Stimulated activated naive CD4-positive, alpha-beta T cell treated with Interleukin-2 at 50 U/mL for 16 hours (primary cell): ENCODE results near the gene PSD.

Experiments
- DNase-seq: peaks from one replicate; lab custom pipeline; 2025; lab: John Stamatoyannopoulos, UW

The PSD gene

DNA sequence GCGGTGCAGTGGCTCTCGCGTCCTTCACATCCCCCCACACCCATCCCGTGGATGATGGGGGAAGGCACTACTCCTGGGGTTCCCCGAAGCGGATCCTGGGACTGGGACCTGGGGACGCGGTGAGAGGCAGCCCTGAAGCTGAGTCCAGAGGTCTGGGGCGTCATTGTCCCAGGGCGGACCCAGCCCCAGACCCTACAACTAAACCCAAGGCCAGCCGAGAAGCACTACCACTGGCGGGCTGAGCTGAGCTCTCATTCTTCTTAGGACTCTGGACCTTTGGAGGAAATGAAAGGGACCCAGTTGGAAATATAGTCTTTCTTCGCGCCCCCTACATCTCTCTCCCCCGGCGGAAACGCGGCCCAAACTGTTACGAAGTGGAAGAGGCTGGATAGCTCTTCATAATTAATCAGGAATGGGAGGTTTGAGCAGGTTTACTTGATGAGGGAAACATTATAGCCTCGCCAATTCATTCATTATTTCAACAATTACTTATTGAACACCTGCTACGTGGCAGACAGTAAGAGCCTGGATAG lies 1.7 kb upstream of the PSD start:
- DNase-seq, result no peak

DNA sequence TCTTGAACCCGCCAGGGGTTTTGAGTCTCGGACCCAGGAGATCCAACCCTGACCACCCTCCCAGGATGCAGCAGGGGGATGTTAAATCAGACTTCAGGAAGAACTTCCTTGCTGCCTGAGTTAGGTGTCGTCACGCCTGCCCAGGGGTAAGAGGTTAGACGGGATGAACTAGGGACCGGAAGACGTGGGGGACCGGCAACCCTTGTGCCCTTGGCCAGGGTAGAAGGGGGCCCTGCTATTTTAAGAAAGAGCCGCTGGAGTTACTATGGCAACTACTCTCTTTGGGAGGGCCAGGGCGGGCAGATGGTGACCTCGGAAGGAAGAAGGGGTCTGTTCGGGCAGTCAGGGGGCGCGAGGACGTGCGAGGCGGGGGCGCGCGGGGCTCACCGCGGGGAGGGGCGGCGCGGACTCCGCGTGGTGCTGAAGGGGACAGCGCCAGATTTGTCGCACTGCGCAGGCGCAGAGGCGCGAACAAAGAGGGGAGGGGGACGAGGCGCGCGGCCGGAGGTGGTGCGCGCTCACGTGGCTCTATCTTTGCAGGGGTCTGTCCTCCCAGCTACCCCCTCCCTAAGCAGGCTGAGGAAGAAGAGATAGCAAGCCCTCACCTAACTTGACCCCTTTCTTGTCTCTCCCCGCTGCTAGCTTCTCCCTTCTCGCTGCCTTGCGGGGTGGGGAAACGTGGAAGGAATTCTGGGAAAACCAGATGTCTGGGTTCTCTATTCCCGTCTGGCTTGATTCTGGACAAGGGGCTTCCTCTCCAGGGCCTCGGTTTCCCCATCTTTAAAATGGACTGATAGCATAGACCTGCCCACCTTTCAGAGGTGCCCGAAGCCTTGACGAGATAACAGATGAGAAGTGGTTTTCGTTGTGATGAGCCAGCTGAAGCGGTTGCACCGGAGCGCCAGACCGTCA lies 940 bp upstream of the PSD start:
- DNase-seq, result peak; percentile 58

DNA sequence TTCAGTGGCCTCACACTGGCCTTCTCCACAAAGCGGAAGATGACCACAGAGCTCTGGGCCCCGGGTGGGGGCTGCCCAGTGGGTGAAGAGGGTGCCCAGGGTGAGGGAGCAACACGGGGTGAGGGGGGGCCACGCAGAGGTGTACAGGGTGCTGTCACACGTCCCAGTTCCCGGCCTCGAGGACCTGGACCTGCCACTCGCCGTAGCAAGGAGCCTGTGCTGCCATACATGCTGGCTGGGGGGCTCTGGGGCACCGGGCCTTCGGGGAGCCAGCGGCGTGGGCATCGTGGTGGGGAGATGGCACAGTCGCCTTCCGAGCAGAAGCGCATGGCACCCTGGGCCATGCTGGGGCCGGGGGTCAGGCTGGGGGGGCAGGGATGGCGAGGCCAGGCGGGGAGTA lies 1.9 kb downstream of the PSD start:
- DNase-seq, result no peak

DNA sequence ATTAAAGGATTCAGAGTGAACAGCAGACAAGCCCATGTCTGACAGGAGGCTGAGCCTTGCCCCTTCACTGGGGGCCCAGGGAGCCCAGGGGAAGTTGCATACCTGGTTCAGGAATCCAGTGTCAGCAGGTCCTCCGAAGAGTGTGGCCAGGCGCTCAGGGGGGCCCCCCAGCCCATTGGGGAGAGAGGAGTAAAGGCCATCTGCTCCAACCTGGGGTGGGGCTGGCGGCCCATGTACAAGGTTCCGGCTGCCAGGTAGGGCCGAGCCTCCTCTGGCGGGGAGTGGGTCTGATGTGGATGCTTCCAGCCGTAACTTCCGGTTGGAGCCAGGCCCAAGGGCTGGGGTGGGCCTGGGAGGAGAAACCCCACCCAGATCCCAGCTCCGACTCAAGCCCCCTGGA lies 2.3 kb downstream of the PSD start:
- no peak for DNase-seq

DNA sequence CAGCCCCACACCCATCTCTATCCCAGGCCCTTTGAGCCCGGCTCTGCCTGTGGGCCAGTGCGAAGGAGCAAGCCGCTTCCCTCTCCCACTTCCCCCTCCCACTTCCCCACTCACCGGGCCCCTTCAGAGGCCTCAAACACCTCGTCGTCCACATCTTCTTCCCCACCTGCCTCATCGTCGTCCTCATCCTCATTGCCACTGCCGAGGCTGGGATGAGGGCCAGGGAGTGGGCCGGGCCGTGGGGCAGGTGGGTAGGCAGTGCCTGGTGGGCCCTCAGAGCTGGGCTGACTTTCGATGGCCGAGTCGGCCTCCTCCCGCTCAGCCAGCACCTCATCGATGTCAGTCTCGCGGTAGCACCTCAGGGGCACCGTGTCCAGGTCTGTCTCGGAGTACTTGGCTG lies 3.8 kb downstream of the PSD start:
- no peak for DNase-seq

DNA sequence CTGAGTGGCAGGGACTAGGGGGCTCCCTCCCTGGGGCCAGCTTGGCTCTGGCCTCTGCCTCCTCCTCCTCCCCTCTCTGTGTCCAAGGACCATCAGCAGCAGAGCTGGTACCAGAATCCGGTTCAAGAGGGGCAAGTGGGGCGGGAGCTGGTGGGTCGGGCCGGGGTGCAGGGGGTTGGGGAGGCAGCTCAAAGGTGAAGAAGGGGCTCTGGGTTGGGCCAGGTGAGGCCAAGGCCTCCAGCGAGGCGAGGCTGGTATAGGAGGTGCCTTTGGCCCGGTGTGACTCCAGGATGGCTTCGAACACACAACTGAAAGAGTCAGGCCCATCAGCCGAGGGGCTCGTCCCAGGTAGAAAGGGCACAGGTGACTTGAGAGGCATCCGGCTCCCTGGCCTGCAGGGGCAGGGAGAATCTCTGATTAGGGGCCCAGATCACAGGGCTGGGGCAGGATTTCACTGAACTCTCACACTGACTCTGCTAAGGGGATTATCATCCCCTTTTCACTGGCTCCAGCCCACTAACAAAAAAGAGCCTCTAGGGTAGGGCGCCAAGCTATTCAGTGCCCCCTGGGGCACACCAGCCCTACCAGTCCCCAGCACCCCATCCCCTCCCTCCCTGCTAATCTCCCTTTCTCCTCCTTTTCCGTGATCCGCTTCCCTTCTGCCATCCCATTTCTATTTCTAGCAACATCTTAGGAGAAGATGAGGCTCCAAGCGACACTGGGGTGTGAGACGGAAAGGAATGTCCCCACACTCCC lies 4.6 kb downstream of the PSD start:
- no peak for DNase-seq

DNA sequence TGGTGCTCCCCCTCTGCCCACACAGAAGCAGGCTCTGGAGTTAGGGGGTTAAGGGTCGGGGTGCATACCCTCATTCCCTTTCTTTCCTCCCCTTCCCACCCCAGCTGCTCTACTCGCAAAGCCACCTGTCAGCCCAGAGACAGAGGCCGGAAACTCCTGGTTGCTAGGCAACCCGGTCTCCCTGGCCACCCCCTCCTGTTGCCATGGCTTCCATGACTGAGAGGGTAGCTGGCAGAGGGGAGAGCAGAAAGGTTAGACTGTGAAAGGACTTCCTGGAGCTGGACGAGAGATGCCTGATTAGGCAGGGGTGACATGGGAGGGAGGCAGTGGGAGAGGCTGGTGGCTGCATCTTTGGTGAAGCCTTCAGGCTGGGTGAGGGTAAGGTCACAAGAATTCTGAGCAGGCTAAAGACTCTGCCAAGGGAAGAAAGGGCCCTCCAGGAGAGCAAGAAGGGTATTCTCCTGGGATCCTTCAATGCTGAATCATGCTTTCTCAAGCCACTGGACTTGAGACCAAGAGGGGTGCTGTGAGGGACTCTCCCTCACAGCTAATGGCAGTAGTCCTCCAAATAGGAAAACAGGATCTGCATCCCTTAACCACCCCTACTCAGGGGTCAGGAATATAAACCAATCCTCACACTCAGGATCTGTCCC lies 5.4 kb downstream of the PSD start:
- peak; percentile 28 for DNase-seq

DNA sequence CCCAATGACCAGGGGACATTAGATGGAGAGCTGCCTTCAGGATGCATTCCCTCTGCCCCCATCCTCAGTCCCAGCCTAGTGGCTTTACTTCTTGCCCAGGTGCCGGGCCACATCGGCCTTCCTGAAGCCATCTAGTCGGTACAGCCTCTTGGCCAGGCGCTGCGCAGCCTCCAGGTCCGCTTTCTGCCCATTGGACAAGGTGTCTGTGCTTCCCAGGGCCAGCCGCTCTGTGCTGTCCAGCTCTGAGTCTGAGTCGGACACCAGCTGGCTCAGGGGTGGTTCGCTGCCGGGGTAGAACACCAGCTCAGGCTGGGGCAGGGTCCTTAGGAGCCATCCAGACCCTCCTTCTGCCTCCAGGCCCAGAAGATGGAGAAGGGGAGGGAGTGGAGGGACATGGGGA lies 6.3 kb downstream of the PSD start:
- no peak for DNase-seq

DNA sequence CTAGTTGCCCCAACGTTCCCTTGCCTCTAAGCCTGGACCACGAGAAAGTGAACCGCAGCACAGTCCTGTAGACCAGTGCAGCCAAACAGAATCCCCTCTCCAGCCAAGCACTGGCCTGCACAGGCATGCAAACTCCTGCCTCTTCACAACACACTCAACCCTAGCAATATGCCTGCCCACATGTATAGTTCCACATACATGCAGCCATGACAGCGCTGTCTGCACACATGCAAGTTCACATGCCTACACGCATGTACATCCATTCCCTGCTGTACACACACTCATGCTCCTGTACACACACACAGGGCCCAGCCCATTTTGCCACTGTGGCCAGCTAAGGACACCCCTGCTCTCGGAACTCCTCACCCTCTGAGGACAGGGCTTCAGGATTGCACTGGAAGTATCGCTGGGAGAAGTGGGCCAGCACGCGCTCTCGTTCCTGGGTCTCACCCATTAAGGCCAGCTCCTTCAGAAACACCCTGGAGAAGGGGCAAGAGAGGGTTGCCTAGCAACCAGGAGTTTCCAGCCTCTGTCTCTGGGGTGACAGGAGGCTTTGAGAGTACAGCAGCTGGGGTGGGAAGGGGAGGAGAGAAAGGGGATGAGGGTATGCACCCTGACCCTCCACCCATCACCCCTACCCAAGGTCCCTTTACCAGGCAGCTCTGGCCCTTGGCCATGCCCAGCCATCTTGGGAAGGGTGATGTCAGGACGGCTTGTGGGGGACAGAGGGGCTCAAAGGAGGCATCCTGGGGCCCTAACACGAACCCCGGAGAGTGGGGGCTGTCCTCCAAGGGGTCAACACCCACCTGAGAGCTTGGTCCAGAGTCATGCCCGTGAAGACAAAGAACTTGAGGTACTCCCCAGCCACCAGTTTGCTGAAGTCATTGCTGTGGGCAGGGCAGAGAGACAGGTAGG lies 7.0 kb downstream of the PSD start:
- DNase-seq, result no peak

DNA sequence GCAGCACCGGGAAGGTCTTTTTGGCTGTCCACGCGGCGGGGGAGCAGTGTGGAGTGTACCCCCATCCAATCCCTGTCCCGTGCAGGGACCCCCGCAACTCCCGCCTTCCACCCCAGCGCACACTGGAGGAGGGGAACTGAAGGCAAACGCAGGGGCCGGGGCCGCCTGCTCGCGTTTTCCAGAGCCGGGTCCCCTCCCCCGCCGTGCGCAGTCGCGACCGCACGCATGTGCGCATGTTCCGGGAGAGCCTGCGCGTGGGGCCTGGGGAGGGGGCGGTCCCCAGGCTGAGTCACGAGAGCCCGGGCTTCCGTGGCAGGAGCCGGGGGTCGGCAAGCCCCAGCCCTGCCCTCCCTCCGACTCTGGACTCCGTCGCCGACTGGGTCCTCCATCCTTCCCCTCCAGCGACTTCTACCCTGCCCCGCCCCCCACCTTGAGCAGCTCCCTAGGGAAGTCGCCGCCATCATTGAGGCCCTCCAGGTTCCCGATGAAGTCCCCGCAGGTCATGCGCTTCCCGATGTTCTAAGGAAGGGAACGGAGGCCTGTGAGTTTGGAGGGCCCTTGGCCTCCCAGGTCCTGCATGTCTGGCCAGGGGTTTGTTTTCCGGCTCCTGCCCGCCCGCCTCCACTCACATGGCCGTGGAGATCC lies 8.0 kb downstream of the PSD start:
- peak; percentile 49 for DNase-seq

DNA sequence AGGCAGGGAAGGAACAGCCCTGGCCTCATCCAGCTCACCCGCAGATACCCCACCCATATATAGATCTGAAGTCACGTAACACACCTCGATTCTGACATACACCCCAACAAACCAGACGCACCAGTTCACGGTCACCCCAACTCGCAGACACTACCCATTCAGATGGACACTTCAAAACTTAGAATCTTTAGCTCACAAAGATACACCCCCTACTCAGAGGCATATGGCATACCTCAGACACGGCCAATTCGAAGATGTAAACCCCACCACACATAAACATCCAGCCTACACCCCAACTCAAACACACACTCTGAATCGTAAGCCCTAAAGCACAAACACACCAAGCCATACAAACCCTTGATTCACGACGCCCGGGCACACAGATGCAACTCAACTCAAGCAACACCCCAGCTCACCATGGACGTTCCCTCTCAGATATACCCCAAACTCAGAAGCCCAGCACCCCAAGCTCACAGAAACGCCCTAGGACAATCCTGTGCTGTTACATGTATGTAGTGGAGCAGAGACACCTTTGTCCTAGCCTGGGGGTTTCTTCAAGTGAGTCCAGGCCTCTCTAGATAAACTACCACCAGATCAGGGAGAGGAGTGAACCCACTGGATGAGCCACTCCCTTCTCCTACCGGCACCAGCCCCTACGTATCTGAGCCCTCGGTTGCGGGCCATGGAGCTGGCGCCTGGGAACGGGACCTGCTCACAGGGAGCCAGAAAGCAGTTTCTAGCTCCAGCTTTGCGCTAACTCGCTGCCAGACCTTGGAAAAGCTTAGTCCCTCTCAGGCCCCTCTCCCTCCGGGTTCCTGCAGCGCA lies 8.8 kb downstream of the PSD start:
- no peak for DNase-seq

DNA sequence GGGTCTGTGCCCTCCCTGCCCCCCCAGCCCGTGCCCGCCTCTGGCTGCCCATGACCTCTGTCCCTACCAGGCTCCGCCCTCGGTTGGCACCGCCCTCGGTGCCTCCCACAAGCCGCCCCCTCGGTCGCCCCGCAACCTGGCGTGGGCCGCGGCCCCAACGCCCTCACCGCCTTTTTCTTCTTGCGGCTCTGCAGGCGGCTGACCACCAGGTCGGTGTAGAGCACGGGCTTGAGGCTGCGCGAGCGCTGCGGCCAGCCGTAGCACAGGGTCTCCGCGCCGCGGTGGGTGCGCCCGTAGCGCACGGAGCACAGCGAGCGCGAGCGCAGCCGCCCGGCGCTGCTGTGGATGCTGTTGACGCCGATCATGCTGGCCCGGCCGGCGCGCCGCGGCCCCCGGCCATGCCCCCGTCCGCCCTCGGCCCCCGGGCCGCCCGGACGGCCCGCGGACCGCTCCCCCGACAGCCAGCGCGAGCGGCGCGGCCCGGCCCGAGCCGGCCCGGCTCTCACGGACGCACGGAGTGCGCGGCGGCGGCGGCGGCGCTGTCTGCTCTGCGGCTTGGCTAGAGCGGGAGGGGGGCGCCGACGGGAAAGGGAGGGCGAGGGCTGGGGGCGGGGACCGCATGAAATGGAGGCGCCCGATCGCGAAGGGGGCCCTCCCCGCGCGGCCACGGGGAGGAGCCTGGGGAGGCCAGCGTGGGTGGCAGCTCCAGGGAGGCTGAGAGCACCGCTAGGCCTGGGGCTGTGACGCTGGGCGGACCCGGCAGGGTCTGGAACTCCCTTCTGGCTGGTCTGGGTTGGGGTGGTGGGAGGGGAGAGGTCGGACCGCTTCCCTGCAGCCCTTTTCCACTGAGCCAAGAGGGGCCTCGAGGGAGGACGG lies 9.6 kb downstream of the PSD start:
- peak; percentile 72 for DNase-seq

DNA sequence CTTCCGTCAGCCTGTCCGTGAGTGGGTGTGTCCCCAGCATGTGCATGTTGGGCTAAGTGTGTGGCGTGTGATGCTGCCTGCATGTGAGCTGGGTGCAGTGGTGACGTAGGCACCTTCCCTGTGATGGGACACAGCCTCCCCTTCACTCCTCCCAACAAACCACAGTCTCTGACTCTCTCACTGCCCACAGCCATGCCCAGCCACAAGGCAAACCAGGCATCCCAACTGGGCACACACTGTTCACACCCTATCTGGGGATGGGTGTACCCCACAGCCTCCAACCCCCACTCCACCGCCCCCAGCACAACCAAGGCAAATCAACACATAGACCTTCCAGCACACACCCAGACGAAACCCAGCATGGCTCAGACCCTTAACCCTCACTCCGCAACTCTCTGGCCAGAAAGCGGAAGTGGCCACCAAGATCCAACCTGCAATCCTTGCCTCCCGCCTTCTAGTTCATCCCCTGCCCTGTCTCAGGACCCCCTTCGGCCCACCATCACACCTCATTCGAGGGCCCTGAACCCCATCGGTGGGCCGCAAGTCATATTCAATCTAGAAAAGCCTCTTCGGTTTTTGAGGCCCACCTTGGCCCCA lies 10.4 kb downstream of the PSD start:
- DNase-seq, result no peak

DNA sequence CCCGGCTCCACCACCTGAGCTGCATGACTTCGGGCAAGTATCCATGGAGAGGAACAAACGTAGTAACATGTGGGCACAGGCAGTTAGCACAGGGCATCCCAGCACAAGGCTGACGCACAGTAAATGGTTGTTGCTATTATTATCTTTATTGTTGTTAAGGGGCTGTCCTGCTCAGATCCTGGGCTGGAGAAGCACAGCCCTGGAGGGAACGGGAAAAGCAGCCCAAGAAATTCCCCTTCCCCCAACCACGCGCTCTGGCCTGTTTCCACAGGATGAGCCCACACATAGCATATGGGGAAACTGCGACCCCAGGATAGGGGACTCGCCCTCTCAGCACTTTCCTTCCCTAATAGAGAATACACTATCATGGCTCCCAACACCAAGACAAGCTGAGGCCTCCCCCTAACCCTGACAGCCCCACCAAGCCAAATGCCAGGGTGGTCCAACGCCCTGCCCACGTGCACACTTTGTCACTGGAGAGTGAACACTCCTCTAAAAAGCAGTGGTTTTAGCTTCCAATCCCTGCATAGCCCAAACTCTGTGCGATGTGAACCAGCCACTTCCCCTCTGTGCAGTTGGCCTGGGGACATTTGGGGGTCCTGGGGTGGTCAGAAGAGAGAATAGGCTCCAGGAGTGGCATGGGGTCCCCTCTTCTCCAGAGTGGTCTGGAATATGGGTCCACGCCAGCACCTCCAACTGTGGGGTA lies 11.0 kb downstream of the PSD start:
- DNase-seq, result no peak

DNA sequence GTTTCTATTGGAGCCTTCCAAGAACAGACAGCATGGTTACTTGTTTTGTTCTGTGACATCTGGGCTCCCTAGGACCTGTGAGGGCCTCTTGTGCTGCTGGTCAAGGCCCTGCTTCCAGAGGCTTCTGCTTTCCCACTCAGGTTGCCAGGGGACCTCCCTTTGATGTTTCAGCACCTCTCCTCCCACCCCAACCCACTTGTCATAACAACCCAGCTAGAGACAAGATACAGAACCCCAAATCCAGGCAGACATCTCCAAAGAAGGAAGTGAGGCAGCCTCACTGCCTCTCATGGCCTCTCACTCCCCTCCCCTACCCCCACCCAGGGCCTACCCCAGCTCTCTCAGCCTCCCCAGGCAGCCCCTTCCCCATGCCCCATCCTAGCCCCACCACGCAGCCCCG lies 11.8 kb downstream of the PSD start:
- DNase-seq, result no peak

DNA sequence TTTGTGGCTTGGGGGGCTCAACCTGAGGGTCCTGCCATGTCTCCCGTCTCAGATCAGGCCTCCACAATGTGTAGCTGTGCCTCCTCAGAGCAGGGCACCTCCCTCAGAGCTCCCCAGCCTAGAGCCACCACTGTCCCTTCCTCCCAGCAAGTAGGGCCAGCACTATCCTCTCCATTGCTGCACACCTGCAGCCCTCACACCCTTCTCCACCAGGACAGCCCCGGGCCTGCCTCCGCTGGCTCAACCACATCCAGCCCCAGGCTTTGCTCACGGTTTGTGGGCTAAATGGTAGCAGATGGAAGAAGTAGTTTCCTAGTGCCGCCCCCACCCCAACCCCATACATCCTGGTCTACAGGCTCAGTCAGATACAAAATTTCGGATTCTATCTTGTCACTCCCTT lies 13.0 kb downstream of the PSD start:
- no peak for DNase-seq

DNA sequence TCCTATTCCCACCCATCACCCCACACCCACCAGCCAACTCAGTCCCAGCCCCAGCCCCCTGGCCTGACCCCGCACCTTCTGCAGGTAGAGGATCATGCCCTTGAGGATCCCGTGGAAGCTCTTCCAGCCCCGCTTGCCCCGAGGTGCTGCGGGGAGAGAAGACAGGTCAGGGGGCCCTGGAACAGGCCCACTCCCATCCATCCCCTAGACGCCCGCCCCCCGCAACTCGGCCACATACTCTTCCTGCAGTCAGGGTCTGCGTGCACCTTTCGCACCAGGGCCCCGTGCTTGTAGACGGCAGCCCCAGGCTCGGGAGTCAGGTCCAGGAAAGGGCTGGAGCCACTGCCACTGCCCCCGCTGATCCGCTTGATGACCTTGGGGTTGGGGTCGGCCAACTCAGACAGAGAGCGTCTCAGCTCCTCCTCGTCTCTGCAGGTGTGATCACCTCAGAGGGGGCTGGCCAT lies 13.4 kb downstream of the PSD start:
- no peak for DNase-seq
